Aorta (tissue), 5 donors: ENCODE data around the gene RPS10. TPM values are rescaled to one million over a fixed set of nuclear protein-coding genes. Genes with fewer than 3 reads are reported as not detected.

Experiments
- ATAC-seq: fragments of 200-7000 bp; cut with Tn5 transposase; one replicate; pipeline ENCODE4 v1.9.1; 2022; ENCODE audit warnings: moderate library complexity; ENCODE audit not compliant: low FRiP score
- DNase-seq, 2 donors: peaks; one replicate each; pipeline ENCODE4 v3.0.0-alpha.2; 2020
- H3K27ac ChIP-seq, 2 donors: one replicate each; pipeline ENCODE4 v1.5.1; 2013; ENCODE audit warnings: low read length in 2 of 2, mild to moderate bottlenecking in 2 of 2, moderate library complexity in 2 of 2, control low read depth in 1 of 2, inconsistent platforms in 1 of 2, low read depth in 1 of 2
- H3K27me3 ChIP-seq, 2 donors: one replicate each; pipeline ENCODE4 v1.6.1; 2013; ENCODE audit warnings: control low read depth in 1 of 2, low read length in 1 of 2, mild to moderate bottlenecking in 1 of 2, moderate library complexity in 1 of 2; ENCODE audit not compliant: insufficient read depth in 2 of 2, control insufficient read depth in 1 of 2
- H3K36me3 ChIP-seq, 2 donors: one replicate each; pipeline ENCODE4 v1.6.1; 2013; ENCODE audit warnings: control low read depth in 1 of 2, low read length in 1 of 2, mild to moderate bottlenecking in 1 of 2; ENCODE audit not compliant: insufficient read depth in 2 of 2, control insufficient read depth in 1 of 2
- H3K4me1 ChIP-seq, 2 donors: one replicate each; pipeline ENCODE4 v1.6.1; 2013; ENCODE audit warnings: low read length in 2 of 2, control low read depth in 1 of 2, mild to moderate bottlenecking in 1 of 2, moderate library complexity in 1 of 2; ENCODE audit not compliant: insufficient read depth in 2 of 2, control insufficient read depth in 1 of 2
- H3K4me3 ChIP-seq, 2 donors: one replicate each; pipeline ENCODE4 v1.5.1; 2013; ENCODE audit warnings: low read length in 2 of 2, control low read depth in 1 of 2, mild to moderate bottlenecking in 1 of 2
- H3K9me3 ChIP-seq: one replicate; pipeline ENCODE4 v1.6.1; 2013; ENCODE audit warnings: mild to moderate bottlenecking, low read length; ENCODE audit not compliant: control insufficient read depth
- WGBS, 2 donors: extraction: QIAGEN DNeasy Blood & Tissue Kit; methylation state at CpG; one replicate each; pipeline ENCODE4 v1.1.7; 2013; 5-methylcytosine and 5-hydroxymethylcytosine counted together
- intact Hi-C, 2 donors: fragments of 100-400 bp; cut with DNase I; formaldehyde crosslinking; loops; one replicate each; pipeline versions ENCODE4 v1.14.2 to v1.15.0; 2022
- polyA plus RNA-seq, 2 donors: library from polyadenylated mRNA; stranded (reverse); fragments of 200-250 nt; gene quantifications; one replicate each; pipeline ENCODE4 v1.2.3, GENCODE V29; 2013
- total RNA-seq, 2 donors: library from RNA; stranded (reverse); fragmentation: NEBNext Ultra II Directional; extraction: Animal tissue kit (Norgen Biotek cat#: 25700); gene quantifications; one replicate each; pipeline ENCODE4 v1.2.1, GENCODE V29; 2021
- donor health status: healthy with polysubstance abuse.
- donor health status: Bipolar disorder and iron deficiency.
- donor health status: DM: no; HTN: no; CAD: no.
- donor health status: DM: no; HTN: no; CAD: no.
- donor health status: DM: yes; HTN: yes; CAD: no.

Gene RPS10
- total and polyA plus RNA-seq, 4 donors: 835 to 4,721 (median 1,747) TPM

- Histone ChIP-seq H3K9me3 (peaks cover 1% of the 10 kb centered on the region), H3K27ac (no peak overlapping the region), H3K36me3 (no peaks in the 10 kb centered on the region), H3K4me1 (no peaks in the 10 kb centered on the region), H3K27me3 (no peaks in the 10 kb centered on the region), H3K4me3 (no peak overlapping the region)
- DNase-seq (no peak), ATAC-seq (no peak)
- 68 to 88% methylated on average over 1 of the region's 1 CpG for whole genome bisulfite sequencing, 2 donors
- intact Hi-C loops: no loop called here
Observed at GRCh38 chr6:34437644-34437970, 11.7 kb upstream of the RPS10 start.

- intact Hi-C loops: no loop called here
- WGBS, 2 donors: 92 to 93% methylated on average over 37 to 38 of the region's 38 CpGs
- no peaks in the 10 kb centered on the region for H3K36me3 ChIP-seq
- peaks cover 1% of the 10 kb centered on the region for H3K9me3 ChIP-seq
- no peaks in the 10 kb centered on the region for H3K4me1 ChIP-seq
- H3K27ac ChIP-seq: no peak overlapping the region
- DNase-seq: no peak
- H3K4me3 ChIP-seq: no peak overlapping the region
- no peak for ATAC-seq
- no peaks in the 10 kb centered on the region for H3K27me3 ChIP-seq
Observed at GRCh38 chr6:34436803-34437643, 11.2 kb upstream of the RPS10 start.

GRCh38 chr6:34435916-34436315 is 10.0 kb upstream of the RPS10 start:
- 74% methylated on average over 5 of the region's 5 CpGs for WGBS, 2 donors
- H3K4me3 ChIP-seq: no peak overlapping the region
- ATAC-seq: no peak
- DNase-seq: no peak
- H3K4me1 ChIP-seq: no peaks in the 10 kb centered on the region
- intact Hi-C loops: no loop called here
- no peaks in the 10 kb centered on the region for H3K27me3 ChIP-seq
- H3K27ac ChIP-seq: no peak overlapping the region
- H3K9me3 ChIP-seq: peaks cover 1% of the 10 kb centered on the region
- H3K36me3 ChIP-seq: no peaks in the 10 kb centered on the region

- peak overlapping the region; percentile 3 to 23 for H3K4me3 ChIP-seq
- no peaks in the 10 kb centered on the region for H3K4me1 ChIP-seq
- peak overlapping the region; percentile 0 to 6 for H3K27ac ChIP-seq
- no peaks in the 10 kb centered on the region for H3K9me3 ChIP-seq
- H3K27me3 ChIP-seq: no peaks in the 10 kb centered on the region
- H3K36me3 ChIP-seq: peaks cover 0 to 3% of the 10 kb centered on the region in 2 donors
- intact Hi-C loops: loop anchor here in 1 of 2 donors (5.0 kb wide), 1 partner anchor 182 kb away; no protein-coding TSS in a partner anchor
- 7 to 9% methylated on average over 10 of the region's 10 CpGs for WGBS, 2 donors
- ATAC-seq (no peak), DNase-seq (no peak)
Observed at GRCh38 chr6:34425132-34425497, 754 bp downstream of the RPS10 start.

- Histone ChIP-seq H3K4me1 (no peaks in the 10 kb centered on the region), H3K36me3 (peaks cover 0 to 3% of the 10 kb centered on the region in 2 donors), H3K27me3 (no peaks in the 10 kb centered on the region), H3K27ac (no peak overlapping the region), H3K4me3 (peak overlapping the region in 1 of 2 donors; percentile 23), H3K9me3 (no peaks in the 10 kb centered on the region)
- DNase-seq (no peak), ATAC-seq (no peak)
- WGBS, 2 donors: 80 to 81% methylated on average over 19 of the region's 19 CpGs
- intact Hi-C loops: loop anchor here in 1 of 2 donors (5.0 kb wide), 1 partner anchor 183 kb away; no protein-coding TSS in a partner anchor
Observed at GRCh38 chr6:34424200-34425131, 1.4 kb downstream of the RPS10 start.

GRCh38 chr6:34423254-34423653 is 2.6 kb downstream of the RPS10 start:
- no peak overlapping the region for H3K4me3 ChIP-seq
- H3K36me3 ChIP-seq: peaks cover 0 to 3% of the 10 kb centered on the region in 2 donors
- WGBS, 2 donors: 87 to 90% methylated on average over 5 of the region's 5 CpGs
- H3K27me3 ChIP-seq: no peaks in the 10 kb centered on the region
- no peak for DNase-seq
- H3K27ac ChIP-seq: no peak overlapping the region
- H3K4me1 ChIP-seq: no peaks in the 10 kb centered on the region
- intact Hi-C loops: no loop called here
- no peaks in the 10 kb centered on the region for H3K9me3 ChIP-seq
- no peak for ATAC-seq

GRCh38 chr6:34418367-34418766 is 7.5 kb downstream of the RPS10 start:
- intact Hi-C loops: loop anchor here in 1 of 2 donors (10.0 kb wide), 1 partner anchor 186 kb away; no protein-coding TSS in a partner anchor
- no peak for DNase-seq
- Histone ChIP-seq H3K27me3 (no peaks in the 10 kb centered on the region), H3K27ac (no peak overlapping the region), H3K9me3 (no peaks in the 10 kb centered on the region), H3K4me3 (no peak overlapping the region), H3K36me3 (peaks cover 2 to 3% of the 10 kb centered on the region in 2 donors), H3K4me1 (no peaks in the 10 kb centered on the region)
- no peak for ATAC-seq
- WGBS, 2 donors: 85 to 86% methylated on average over 5 of the region's 5 CpGs

- Histone ChIP-seq H3K9me3 (no peaks in the 10 kb centered on the region), H3K4me1 (no peaks in the 10 kb centered on the region), H3K27me3 (no peaks in the 10 kb centered on the region), H3K27ac (no peak overlapping the region), H3K36me3 (peaks cover 2 to 3% of the 10 kb centered on the region in 2 donors), H3K4me3 (no peak overlapping the region)
- ATAC-seq (no peak), DNase-seq (no peak)
- intact Hi-C loops: loop anchor here in 1 of 2 donors (10.0 kb wide), 1 partner anchor 188 kb away; no protein-coding TSS in a partner anchor
- 74 to 78% methylated on average over 7 of the region's 7 CpGs for WGBS, 2 donors
Observed at GRCh38 chr6:34416877-34417371, 8.9 kb downstream of the RPS10 start.
